T-helper 17 cell (primary cell): ENCODE measurements around the gene CTNS. TPM values are rescaled to one million over a fixed set of nuclear protein-coding genes. Genes with fewer than 3 reads are reported as not detected.

Source experiments
- ATAC-seq: fragments of 150-1000 bp; cut with Tn5 transposase; 2 replicates; pipeline ENCODE4 v1.10.0; 2021; ENCODE audit warnings: mild to moderate bottlenecking, moderate library complexity
- DNase-seq, 3 donors: peaks; one replicate each; pipeline versions ENCODE4 v3.0.0 to v3.0.0-alpha.2; 2020 to 2021
- H3K9me3 ChIP-seq: one replicate; pipeline ENCODE4 v1.7.0; 2013; ENCODE audit warnings: low read length, mild to moderate bottlenecking; ENCODE audit not compliant: control insufficient read depth, poor library complexity, severe bottlenecking
- H3K27ac Mint-ChIP-seq: one replicate; pipeline ENCODE4 v1.8.0; 2022; ENCODE audit warnings: mild to moderate bottlenecking, moderate library complexity, mixed read lengths
- H3K27me3 Mint-ChIP-seq: one replicate; pipeline ENCODE4 v1.8.0; 2022; ENCODE audit warnings: mixed read lengths
- H3K36me3 Mint-ChIP-seq: one replicate; pipeline ENCODE4 v1.8.0; 2022; ENCODE audit warnings: low read depth, mixed read lengths
- H3K4me1 Mint-ChIP-seq: one replicate; pipeline ENCODE4 v1.8.0; 2022; ENCODE audit warnings: mild to moderate bottlenecking, mixed read lengths
- H3K4me3 Mint-ChIP-seq: one replicate; pipeline ENCODE4 v1.8.0; 2022; ENCODE audit warnings: mild to moderate bottlenecking, moderate library complexity, mixed read lengths
- total RNA-seq, 4 donors: library from RNA in 2 of 4; stranded (reverse) in 2 of 4; gene quantifications; one replicate each; pipeline ENCODE4 v1.2.3 and lab custom pipeline; 2022 to 2026

The CTNS gene
- total RNA-seq, 2 donors from 2014 or later: 6.9 to 7.4 TPM

DNA sequence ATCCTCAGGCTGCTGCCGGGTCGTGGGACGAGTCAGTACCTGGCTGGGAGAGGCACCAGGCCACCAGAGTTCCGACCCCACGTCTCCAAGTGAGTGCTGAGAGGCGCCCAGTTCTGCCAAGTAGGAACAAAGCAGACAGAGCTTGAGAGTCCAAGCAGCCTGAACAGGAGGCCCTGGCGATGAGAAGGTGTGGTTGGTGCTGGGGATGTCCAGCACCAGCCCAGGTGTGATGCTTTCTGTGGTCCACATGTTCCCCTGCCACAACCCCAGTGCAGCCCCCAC is 21.0 kb downstream of the CTNS start:
- H3K27me3 Mint-ChIP-seq: no peaks in the 10 kb centered on the region
- H3K27ac Mint-ChIP-seq: no peak overlapping the region
- H3K36me3 Mint-ChIP-seq: no peaks in the 10 kb centered on the region
- ATAC-seq (no peak), DNase-seq (no peak)
- no peaks in the 10 kb centered on the region for H3K9me3 ChIP-seq
- peaks cover 3% of the 10 kb centered on the region for H3K4me1 Mint-ChIP-seq
- no peak overlapping the region for H3K4me3 Mint-ChIP-seq

DNA sequence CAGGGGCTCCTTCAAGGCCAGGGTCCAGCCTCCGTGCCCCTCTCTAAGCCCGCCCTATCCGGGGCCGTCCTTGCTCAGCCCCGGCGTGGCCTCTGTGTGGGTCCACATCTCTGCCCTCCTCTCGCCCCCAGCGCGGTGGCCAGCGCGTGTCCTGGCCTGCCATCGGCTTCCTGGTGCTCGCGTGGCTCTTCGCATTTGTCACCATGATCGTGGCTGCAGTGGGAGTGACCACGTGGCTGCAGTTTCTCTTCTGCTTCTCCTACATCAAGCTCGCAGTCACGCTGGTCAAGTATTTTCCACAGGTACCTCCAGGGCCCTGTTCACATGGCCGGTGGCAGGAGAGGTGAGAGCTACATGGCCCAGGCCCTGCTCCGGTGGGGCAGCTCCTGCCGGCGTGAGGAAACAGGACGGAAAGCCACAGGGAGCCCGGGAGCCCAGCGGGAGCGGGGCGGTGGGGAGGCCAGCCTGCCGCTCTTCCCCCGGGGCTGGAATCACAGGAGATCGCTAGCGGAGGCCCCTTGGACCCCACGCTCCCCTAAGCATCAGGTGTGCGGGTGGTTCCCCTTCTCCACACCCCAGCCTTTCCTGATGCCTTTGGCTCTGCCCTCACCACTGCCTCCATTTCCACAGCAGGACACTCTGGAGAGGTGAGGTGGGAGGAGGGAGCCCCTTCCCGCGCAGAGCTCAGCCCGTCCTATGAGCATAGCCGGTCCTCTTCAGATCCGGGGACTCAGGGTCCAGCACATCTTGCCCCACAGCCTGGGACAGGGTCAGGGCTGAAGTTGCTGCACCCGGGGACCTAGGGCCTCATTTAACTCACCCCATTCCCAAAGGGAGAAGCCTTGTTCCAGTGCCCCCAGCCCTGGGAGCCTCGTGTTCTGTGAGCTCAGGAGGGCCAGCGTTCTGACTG is 21.6 kb downstream of the CTNS start:
- ATAC-seq (no peak), DNase-seq (no peak)
- no peaks in the 10 kb centered on the region for H3K9me3 ChIP-seq
- Mint-ChIP-seq H3K36me3 (no peaks in the 10 kb centered on the region), H3K4me1 (peaks cover 3% of the 10 kb centered on the region), H3K27me3 (no peaks in the 10 kb centered on the region), H3K27ac (no peak overlapping the region), H3K4me3 (no peak overlapping the region)

DNA sequence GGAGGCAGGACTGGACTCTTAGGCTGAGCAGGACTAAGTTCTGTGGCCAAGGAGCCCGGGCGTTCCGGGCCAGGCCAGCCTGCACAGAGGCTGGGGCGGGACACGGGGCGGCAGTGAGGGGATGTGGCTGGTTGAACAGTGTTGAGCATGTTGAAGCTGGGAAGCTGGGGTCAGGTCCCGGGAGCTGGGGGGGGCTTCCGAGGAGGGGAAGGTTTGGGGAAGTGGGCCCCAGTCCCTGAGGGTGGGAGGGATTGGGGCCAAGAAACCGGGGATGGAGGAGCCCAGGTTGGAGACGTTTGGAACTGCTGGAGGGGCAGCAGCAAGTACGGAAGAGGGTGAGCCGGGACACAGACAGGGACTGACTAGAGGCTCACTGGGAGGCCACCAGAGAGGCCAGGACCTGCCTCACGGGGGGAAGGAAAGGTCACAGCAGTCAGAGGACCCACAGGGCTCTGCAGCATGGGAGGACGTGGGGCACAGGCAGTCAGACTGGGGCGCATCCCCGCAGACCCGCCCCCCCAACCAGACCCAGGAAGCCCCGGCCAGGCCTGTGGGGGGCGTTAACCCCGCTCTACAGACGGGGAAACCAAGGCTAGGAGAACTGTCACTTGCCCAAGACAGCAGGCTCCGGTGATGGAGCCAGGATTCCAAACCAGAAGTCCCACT is 22.4 kb downstream of the CTNS start:
- Mint-ChIP-seq H3K27me3 (no peaks in the 10 kb centered on the region), H3K4me3 (no peak overlapping the region), H3K27ac (no peak overlapping the region), H3K4me1 (peaks cover 3% of the 10 kb centered on the region), H3K36me3 (no peaks in the 10 kb centered on the region)
- no peak for DNase-seq
- no peaks in the 10 kb centered on the region for H3K9me3 ChIP-seq
- ATAC-seq: no peak

DNA sequence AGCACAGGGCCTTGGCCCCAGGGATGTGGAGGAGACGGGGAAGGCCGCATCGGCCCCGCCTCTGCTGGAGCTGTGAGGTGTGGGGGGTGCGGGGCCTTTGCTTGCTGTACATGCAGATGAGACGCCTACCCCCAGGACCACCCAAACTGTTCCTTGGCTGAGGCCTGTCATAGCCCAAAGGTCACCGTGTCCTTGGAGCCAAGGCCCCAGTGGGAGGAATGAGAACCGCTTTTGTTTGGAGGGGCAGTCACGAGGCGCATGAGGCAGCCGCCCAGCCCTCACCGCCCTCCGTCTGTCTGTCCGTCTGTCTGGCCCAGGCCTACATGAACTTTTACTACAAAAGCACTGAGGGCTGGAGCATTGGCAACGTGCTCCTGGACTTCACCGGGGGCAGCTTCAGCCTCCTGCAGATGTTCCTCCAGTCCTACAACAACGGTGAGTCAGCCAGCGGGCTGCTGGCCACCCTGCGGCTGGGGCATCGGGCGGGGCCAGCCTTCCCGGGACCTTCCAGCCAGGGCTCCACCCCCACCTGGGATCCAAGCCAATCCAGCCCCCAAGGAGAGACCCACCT is 23.1 kb downstream of the CTNS start:
- H3K4me3 Mint-ChIP-seq: no peak overlapping the region

DNA sequence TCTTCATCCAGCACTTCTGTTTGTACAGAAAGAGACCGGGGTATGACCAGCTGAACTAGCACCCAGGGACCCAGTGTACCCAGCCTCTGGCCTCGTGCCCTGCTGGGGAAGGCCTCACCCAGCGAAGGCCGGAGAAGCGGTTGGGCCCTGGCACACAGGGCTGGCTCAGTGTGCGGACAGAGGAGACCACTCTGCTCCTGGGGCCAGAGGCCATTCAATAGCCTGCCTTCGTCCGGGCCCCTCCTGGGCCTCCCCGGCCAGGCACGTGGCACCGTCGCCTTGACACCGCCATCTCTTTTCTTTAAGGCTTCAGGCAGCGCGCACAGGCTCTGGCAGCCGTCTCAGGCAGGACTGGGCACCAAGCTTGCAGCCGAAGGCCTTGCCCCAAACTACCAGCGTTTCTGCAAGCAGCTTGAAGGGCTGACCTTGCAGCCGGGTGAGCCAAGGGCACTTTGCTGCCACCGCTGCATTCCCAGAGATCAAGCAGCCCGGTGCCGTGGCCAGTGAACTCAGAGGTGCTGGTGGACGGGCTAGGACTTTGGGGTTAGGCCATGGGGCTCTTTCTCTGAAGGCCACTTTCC is 23.8 kb downstream of the CTNS start:
- no peak overlapping the region for H3K4me3 Mint-ChIP-seq
- ATAC-seq (no peak), DNase-seq (no peak)
- H3K9me3 ChIP-seq: no peaks in the 10 kb centered on the region
- H3K27me3 Mint-ChIP-seq: no peaks in the 10 kb centered on the region
- H3K4me1 Mint-ChIP-seq: peaks cover 6% of the 10 kb centered on the region
- H3K36me3 Mint-ChIP-seq: no peaks in the 10 kb centered on the region
- no peak overlapping the region for H3K27ac Mint-ChIP-seq

More for the DNA sequence above, 23.1 kb downstream of the CTNS start:
- no peak overlapping the region for H3K27ac Mint-ChIP-seq
- ATAC-seq: no peak
- no peak for DNase-seq
- peaks cover 3% of the 10 kb centered on the region for H3K4me1 Mint-ChIP-seq
- H3K9me3 ChIP-seq: no peaks in the 10 kb centered on the region
- no peaks in the 10 kb centered on the region for H3K36me3 Mint-ChIP-seq
- H3K27me3 Mint-ChIP-seq: no peaks in the 10 kb centered on the region

- H3K36me3 Mint-ChIP-seq: no peaks in the 10 kb centered on the region
- ATAC-seq (no peak), DNase-seq (no peak)
- H3K27me3 Mint-ChIP-seq: no peaks in the 10 kb centered on the region
- peaks cover 13% of the 10 kb centered on the region for H3K4me1 Mint-ChIP-seq
- no peaks in the 10 kb centered on the region for H3K9me3 ChIP-seq
- no peak overlapping the region for H3K27ac Mint-ChIP-seq
- H3K4me3 Mint-ChIP-seq: no peak overlapping the region
Observed at GRCh38 chr17:3663102-3664011, 26.8 kb downstream of the CTNS start.

DNA sequence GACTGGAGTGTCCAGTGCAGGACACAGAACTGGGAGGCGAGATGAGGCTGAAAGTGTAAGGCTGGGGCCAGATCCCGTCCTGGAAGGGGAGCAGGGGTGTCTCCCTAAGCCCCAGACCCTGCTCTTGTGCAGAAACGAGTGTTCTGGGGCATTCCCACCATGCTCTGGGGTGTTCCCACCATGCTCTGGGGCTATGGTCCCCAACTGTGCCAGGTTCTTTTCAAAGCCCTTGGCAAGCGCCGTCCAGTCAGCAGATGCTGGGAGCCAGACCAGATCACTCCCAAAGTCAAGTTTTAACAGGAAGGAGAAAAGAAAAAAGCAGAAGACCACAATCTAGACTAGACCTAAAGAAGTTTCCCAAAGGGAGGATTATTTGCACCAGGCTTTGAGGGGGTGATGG is 29.3 kb downstream of the CTNS start:
- H3K4me3 Mint-ChIP-seq: no peak overlapping the region
- H3K36me3 Mint-ChIP-seq: no peaks in the 10 kb centered on the region
- H3K9me3 ChIP-seq: no peaks in the 10 kb centered on the region
- peaks cover 16% of the 10 kb centered on the region for H3K4me1 Mint-ChIP-seq
- DNase-seq: no peak
- ATAC-seq: no peak
- H3K27me3 Mint-ChIP-seq: no peaks in the 10 kb centered on the region
- peak overlapping the region; percentile 63 for H3K27ac Mint-ChIP-seq

DNA sequence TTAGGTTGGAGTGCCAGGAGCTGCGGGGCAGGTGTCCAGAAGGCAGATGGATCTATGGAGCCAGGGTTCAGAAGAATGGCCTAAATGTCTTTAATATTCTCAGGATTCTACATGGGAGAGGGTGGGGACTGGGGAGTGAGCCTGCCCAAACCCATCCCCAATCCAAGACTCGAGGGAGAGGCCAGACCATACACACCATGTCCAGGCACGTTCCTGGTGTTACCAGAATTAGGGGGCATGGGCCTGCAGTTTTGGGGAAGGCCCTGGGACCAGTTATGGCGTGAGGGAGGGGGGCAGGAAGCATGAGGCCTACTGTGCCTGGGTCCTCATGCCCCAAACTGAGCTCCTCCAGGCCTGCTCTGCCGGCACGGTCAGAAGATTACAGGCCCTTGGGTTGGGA is 30.0 kb downstream of the CTNS start:
- Mint-ChIP-seq H3K27ac (peak overlapping the region; percentile 63), H3K4me3 (peak overlapping the region; percentile 78), H3K27me3 (no peaks in the 10 kb centered on the region), H3K36me3 (no peaks in the 10 kb centered on the region), H3K4me1 (peaks cover 16% of the 10 kb centered on the region)
- ATAC-seq (no peak), DNase-seq (no peak)
- no peaks in the 10 kb centered on the region for H3K9me3 ChIP-seq

GRCh38 chr17:3667366-3668278 is 31.1 kb downstream of the CTNS start:
- Mint-ChIP-seq H3K36me3 (no peaks in the 10 kb centered on the region), H3K4me1 (peaks cover 16% of the 10 kb centered on the region), H3K27ac (peak overlapping the region; percentile 83), H3K4me3 (peak overlapping the region; percentile 93), H3K27me3 (no peaks in the 10 kb centered on the region)
- DNase-seq: no peak
- H3K9me3 ChIP-seq: no peaks in the 10 kb centered on the region
- peak; percentile 1 for ATAC-seq

DNA sequence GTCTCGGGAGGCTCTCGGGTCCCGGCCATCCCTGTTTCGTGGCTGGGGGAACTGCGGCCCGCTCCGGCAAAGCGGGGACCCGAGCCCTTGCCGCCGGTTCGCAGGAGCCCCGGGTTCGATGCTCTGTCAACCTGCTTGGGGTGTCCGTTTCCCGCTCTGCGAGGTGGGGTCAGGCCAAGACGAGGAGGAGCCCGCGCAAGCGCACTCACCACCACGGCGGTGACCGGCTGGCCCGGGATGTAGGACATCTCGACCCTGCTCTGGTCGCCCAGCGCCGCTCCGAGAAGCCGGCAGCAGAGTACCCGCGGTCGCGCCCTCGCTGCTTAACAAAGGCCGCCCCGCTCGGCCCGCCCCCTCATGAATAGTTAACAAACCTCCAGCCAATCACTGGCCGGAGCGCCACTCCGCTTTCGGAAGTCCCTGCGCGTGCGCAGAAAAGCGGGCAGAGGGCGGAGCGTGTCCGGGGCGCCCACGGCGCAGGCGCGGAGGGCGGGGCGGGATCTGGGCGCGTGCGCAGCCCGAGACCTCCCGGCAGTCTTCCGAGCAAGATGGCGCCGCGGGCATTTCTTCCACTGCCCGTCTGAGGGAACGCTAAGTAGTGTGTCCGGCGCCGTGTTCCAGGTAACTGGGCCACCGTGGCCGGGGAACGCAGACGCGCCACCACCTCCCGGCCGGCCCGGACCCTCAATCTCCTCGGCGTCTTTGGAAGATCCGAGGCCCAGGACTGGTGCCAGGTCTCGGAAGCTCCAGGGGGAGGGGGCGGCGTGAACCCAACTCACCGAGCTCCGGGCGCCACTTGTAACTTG is 31.9 kb downstream of the CTNS start, which contains the start of the genes EMC6 and TAX1BP3:
EMC6 (plus strand) TSS at position 534 of the 806 bp plus-strand sequence. CDS start 335 bp downstream, outside the sequence.
TAX1BP3 (minus strand) TSS at position 300 of the 806 bp plus-strand sequence; CDS start at position 248, 52 bp downstream.
- no peaks in the 10 kb centered on the region for H3K9me3 ChIP-seq
- ATAC-seq (peak; percentile 96), DNase-seq (peak; percentile 99 to 100 (median 99))
- Mint-ChIP-seq H3K36me3 (no peaks in the 10 kb centered on the region), H3K27ac (peak within 1 kb of the TSS; percentile 83), H3K27me3 (no peaks in the 10 kb centered on the region), H3K4me3 (peak within 1 kb of the TSS; percentile 93), H3K4me1 (peaks cover 16% of the 10 kb centered on the region)

DNA sequence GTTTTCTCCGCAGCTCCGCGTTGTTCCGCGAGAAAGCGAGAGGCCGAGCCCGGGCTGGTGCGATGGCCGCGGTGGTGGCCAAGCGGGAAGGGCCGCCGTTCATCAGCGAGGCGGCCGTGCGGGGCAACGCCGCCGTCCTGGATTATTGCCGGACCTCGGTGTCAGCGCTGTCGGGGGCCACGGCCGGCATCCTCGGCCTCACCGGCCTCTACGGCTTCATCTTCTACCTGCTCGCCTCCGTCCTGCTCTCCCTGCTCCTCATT is 32.5 kb downstream of the CTNS start:
- ATAC-seq: no peak
- no peaks in the 10 kb centered on the region for H3K9me3 ChIP-seq
- H3K27ac Mint-ChIP-seq: peak overlapping the region; percentile 83

More for the DNA sequence above, 32.5 kb downstream of the CTNS start:
- H3K36me3 Mint-ChIP-seq: no peaks in the 10 kb centered on the region
- peaks cover 16% of the 10 kb centered on the region for H3K4me1 Mint-ChIP-seq
- no peaks in the 10 kb centered on the region for H3K27me3 Mint-ChIP-seq
- H3K4me3 Mint-ChIP-seq: peak overlapping the region; percentile 93
- DNase-seq: no peak
